ENCODE measurements around the gene HDDC2. TPM values are rescaled to one million over a fixed set of nuclear protein-coding genes. Genes with fewer than 3 reads are reported as not detected.

Gene HDDC2
- total RNA-seq, 4 donors from 2014 or later, result 52.0 to 78.3 (median 66.5) TPM

GRCh38 chr6:125255201-125255600 lies 46.6 kb downstream of the HDDC2 start:
- 80% methylated on average over 3 of the region's 3 CpGs for WGBS
- H3K4me1 ChIP-seq, result peaks cover 9% of the 10 kb centered on the region
- DNase-seq (ENCODE audit: low spot score in 2 of 2), result no peak
- no peaks in the 10 kb centered on the region for H3K36me3 ChIP-seq
- TF ChIP-seq CTCF (IDR thresholded peaks at IDR 0.05), result no peak
- TF ChIP-seq POLR2AphosphoS5 (IDR thresholded peaks at IDR 0.05), result no peak
- no peak for TF ChIP-seq POLR2A (IDR thresholded peaks at IDR 0.05)
- no peak for TF ChIP-seq EP300 (IDR thresholded peaks at IDR 0.05)
- H3K27me3 ChIP-seq, result no peaks in the 10 kb centered on the region
- no peak overlapping the region for H3K27ac ChIP-seq
- H3K4me3 ChIP-seq, result no peak overlapping the region
- H3K9me3 ChIP-seq, result no peaks in the 10 kb centered on the region

DNA sequence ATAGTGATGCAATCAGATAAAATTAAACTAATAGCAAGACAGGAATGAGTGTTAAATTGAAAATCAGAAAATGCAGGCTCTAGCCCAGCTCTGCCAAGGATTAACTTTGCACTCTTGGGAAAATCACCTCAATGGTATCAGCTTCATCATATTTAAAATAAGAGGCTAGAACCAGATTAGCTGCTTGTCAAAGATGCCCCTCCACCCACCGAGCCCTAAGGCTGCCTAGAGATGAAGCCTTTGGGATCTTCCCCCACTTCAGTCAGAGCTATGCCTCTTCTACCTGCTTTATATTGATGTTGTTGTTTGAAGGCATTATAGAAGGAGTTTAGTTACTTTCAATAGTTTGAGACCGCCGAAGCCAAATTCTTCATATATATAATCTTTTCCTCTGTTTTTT lies 47.4 kb downstream of the HDDC2 start:
- 84% methylated on average over 3 of the region's 3 CpGs for WGBS

GRCh38 chr6:125253881-125254280 lies 47.9 kb downstream of the HDDC2 start:
- no peak overlapping the region for H3K4me3 ChIP-seq
- DNase-seq (ENCODE audit: low spot score in 2 of 2), result no peak
- H3K36me3 ChIP-seq, result no peaks in the 10 kb centered on the region
- no peak overlapping the region for H3K27ac ChIP-seq
- no peaks in the 10 kb centered on the region for H3K9me3 ChIP-seq
- 68% methylated on average over 2 of the region's 2 CpGs for WGBS
- H3K27me3 ChIP-seq, result no peaks in the 10 kb centered on the region
- TF ChIP-seq CTCF (IDR thresholded peaks at IDR 0.05) (no peak), POLR2AphosphoS5 (IDR thresholded peaks at IDR 0.05) (no peak), POLR2A (IDR thresholded peaks at IDR 0.05) (no peak), EP300 (IDR thresholded peaks at IDR 0.05) (no peak)
- H3K4me1 ChIP-seq, result peaks cover 4% of the 10 kb centered on the region

More for the DNA sequence above, 47.4 kb downstream of the HDDC2 start:
- Histone ChIP-seq H3K4me1 (peaks cover 9% of the 10 kb centered on the region), H3K27me3 (no peaks in the 10 kb centered on the region), H3K27ac (no peak overlapping the region), H3K36me3 (no peaks in the 10 kb centered on the region), H3K4me3 (no peak overlapping the region), H3K9me3 (no peaks in the 10 kb centered on the region)
- DNase-seq (ENCODE audit: low spot score in 2 of 2), result no peak
- TF ChIP-seq CTCF (IDR thresholded peaks at IDR 0.05), result no peak
- no peak for TF ChIP-seq EP300 (IDR thresholded peaks at IDR 0.05)
- TF ChIP-seq POLR2AphosphoS5 (IDR thresholded peaks at IDR 0.05), result no peak
- TF ChIP-seq POLR2A (IDR thresholded peaks at IDR 0.05), result no peak

GRCh38 chr6:125252891-125253290 lies 48.9 kb downstream of the HDDC2 start:
- Histone ChIP-seq H3K9me3 (no peaks in the 10 kb centered on the region), H3K4me3 (no peak overlapping the region), H3K36me3 (no peaks in the 10 kb centered on the region), H3K4me1 (no peaks in the 10 kb centered on the region), H3K27ac (no peak overlapping the region), H3K27me3 (no peaks in the 10 kb centered on the region)
- TF ChIP-seq POLR2A (IDR thresholded peaks at IDR 0.05) (no peak), POLR2AphosphoS5 (IDR thresholded peaks at IDR 0.05) (no peak), EP300 (IDR thresholded peaks at IDR 0.05) (no peak), CTCF (IDR thresholded peaks at IDR 0.05) (no peak)
- 82% methylated on average over 1 of the region's 1 CpG for WGBS
- DNase-seq (ENCODE audit: low spot score in 2 of 2), result no peak

DNA sequence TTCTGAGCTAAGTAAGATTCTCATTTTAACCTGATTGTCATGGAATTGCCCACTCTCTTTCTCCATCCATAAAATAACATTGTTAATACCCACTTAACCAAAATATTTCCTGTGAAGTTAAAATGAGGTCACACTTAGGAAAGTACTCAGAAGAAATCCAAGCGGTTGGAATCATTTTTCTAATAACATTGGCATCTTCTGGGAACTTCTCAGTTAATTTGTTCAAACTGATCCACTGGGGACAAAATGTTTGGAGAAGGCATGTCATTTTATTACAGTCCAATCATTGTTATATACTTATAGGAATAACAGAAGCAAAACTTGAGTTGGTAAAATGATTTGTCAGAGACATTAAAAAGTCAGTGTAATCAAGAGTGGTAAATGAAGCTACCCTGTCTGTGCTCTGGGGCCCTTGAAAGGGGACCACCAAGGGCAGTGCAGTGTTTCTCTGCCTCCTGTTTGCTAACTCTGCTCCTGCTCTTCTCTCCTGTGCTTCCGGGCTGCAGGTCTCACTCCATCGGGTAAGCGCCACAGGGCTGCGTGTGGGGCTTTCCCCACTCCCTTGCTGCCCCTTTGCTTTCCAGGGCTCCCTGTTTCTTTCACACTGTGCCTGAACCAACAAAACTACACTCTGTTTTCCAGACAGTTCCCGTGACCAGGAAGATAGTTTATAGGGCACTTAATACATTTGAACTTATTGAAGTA lies 50.1 kb downstream of the HDDC2 start:
- Histone ChIP-seq H3K27ac (no peak overlapping the region), H3K36me3 (no peaks in the 10 kb centered on the region), H3K4me3 (no peak overlapping the region), H3K9me3 (no peaks in the 10 kb centered on the region), H3K27me3 (no peaks in the 10 kb centered on the region), H3K4me1 (peaks cover 2% of the 10 kb centered on the region)
- WGBS, result 61% methylated on average over 6 of the region's 6 CpGs
- TF ChIP-seq POLR2AphosphoS5 (IDR thresholded peaks at IDR 0.05), result no peak
- TF ChIP-seq CTCF (IDR thresholded peaks at IDR 0.05), result no peak
- no peak for TF ChIP-seq EP300 (IDR thresholded peaks at IDR 0.05)
- no peak for TF ChIP-seq POLR2A (IDR thresholded peaks at IDR 0.05)
- no peak for DNase-seq (ENCODE audit: low spot score in 2 of 2)
